PFSK-1 (cell line): ENCODE measurements around the gene C15orf40.

Experiments used
- FOXP2 ChIP-seq: optimal IDR thresholded peaks from 2 replicates; pipeline ENCODE3; 2011; ENCODE audit warnings: borderline replicate concordance, control low read depth, inconsistent platforms; ENCODE audit not compliant: insufficient read depth; ENCODE audit errors: extremely low read length, extremely low read depth
- POLR2AphosphoS5 ChIP-seq: IDR thresholded peaks from 2 replicates; pipeline ENCODE4 v1.6.1; 2012; ENCODE audit warnings: low read depth, mild to moderate bottlenecking, control low read depth, low read length, moderate library complexity
- SIN3A ChIP-seq: IDR thresholded peaks from 2 replicates; pipeline ENCODE4 v1.6.1; 2012; ENCODE audit warnings: mild to moderate bottlenecking, low read length, moderate library complexity, borderline replicate concordance; ENCODE audit not compliant: insufficient read depth
- TAF1 ChIP-seq: IDR thresholded peaks from 2 replicates; pipeline ENCODE4 v1.6.1; 2012; ENCODE audit warnings: low read length, control low read depth, borderline replicate concordance; ENCODE audit not compliant: insufficient read depth
- TF ChIP-seq, protein P1 (sequence below), 2 experiments: IDR thresholded peaks; 2 replicates each; pipeline versions ENCODE4 v1.6.1 to v1.8.0; 2011 to 2012; ENCODE audit warnings: low read depth in 2 of 2, low read length in 2 of 2, control low read depth in 1 of 2, inconsistent platforms in 1 of 2, mild to moderate bottlenecking in 1 of 2, moderate library complexity in 1 of 2; ENCODE audit not compliant: insufficient read depth in 1 of 2

The C15orf40 gene

GRCh38 chr15:82971218-82971984 is 40.0 kb downstream of the C15orf40 start:
- TF ChIP-seq SIN3A (no peak), POLR2AphosphoS5 (no peak), TAF1 (no peak), FOXP2 (no peak)
- TF ChIP-seq, protein P1, sequence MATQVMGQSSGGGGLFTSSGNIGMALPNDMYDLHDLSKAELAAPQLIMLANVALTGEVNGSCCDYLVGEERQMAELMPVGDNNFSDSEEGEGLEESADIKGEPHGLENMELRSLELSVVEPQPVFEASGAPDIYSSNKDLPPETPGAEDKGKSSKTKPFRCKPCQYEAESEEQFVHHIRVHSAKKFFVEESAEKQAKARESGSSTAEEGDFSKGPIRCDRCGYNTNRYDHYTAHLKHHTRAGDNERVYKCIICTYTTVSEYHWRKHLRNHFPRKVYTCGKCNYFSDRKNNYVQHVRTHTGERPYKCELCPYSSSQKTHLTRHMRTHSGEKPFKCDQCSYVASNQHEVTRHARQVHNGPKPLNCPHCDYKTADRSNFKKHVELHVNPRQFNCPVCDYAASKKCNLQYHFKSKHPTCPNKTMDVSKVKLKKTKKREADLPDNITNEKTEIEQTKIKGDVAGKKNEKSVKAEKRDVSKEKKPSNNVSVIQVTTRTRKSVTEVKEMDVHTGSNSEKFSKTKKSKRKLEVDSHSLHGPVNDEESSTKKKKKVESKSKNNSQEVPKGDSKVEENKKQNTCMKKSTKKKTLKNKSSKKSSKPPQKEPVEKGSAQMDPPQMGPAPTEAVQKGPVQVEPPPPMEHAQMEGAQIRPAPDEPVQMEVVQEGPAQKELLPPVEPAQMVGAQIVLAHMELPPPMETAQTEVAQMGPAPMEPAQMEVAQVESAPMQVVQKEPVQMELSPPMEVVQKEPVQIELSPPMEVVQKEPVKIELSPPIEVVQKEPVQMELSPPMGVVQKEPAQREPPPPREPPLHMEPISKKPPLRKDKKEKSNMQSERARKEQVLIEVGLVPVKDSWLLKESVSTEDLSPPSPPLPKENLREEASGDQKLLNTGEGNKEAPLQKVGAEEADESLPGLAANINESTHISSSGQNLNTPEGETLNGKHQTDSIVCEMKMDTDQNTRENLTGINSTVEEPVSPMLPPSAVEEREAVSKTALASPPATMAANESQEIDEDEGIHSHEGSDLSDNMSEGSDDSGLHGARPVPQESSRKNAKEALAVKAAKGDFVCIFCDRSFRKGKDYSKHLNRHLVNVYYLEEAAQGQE (IDR thresholded peaks at IDR 0.05; ENCODE audit: insufficient read depth in 1 of 2, low read depth in 2 of 2, low read length in 2 of 2) = no peak

GRCh38 chr15:82970696-82971095 is 40.7 kb downstream of the C15orf40 start:
- TF ChIP-seq, protein P1 (IDR thresholded peaks at IDR 0.05; ENCODE audit: insufficient read depth in 1 of 2, low read depth in 2 of 2, low read length in 2 of 2) = no peak
- TF ChIP-seq FOXP2 (no peak), TAF1 (no peak), SIN3A (no peak), POLR2AphosphoS5 (no peak)

GRCh38 chr15:82970078-82970686 is 41.3 kb downstream of the C15orf40 start:
- no peak for TF ChIP-seq TAF1
- no peak for TF ChIP-seq SIN3A
- TF ChIP-seq, protein P1 (IDR thresholded peaks at IDR 0.05; ENCODE audit: insufficient read depth in 1 of 2, low read depth in 2 of 2, low read length in 2 of 2) = no peak
- no peak for TF ChIP-seq POLR2AphosphoS5
- no peak for TF ChIP-seq FOXP2

DNA sequence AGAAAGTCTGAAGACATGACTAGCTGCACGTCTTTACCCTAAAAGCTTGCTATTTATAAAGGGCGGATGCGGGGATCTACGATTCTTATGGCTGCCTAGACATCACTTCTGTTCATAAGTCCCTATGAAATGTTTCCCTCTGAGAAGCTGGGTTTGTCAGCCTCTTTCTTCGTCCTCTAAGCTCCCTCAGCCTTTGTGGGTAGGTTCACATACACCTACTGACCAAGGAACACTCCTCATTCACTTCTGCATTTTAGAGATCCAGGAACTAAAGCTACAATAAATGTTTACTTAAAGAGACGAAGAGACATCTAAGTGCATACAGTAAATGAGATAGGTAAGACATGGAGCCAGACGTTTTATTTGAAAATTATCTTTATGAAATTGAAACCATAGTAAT is 42.1 kb downstream of the C15orf40 start:
- TF ChIP-seq SIN3A = no peak
- no peak for TF ChIP-seq POLR2AphosphoS5
- no peak for TF ChIP-seq FOXP2
- TF ChIP-seq TAF1 = no peak
- TF ChIP-seq, protein P1 (IDR thresholded peaks at IDR 0.05; ENCODE audit: insufficient read depth in 1 of 2, low read depth in 2 of 2, low read length in 2 of 2) = no peak
